ENCODE data around the gene COA7. TPM values are rescaled to one million over a fixed set of nuclear protein-coding genes. Genes with fewer than 3 reads are reported as not detected.

COA7 gene
- 21.6 to 29.3 TPM (median 26.1 TPM) in 5 replicates for total RNA-seq (2022; extraction: Qiagen RNA extraction)

DNA sequence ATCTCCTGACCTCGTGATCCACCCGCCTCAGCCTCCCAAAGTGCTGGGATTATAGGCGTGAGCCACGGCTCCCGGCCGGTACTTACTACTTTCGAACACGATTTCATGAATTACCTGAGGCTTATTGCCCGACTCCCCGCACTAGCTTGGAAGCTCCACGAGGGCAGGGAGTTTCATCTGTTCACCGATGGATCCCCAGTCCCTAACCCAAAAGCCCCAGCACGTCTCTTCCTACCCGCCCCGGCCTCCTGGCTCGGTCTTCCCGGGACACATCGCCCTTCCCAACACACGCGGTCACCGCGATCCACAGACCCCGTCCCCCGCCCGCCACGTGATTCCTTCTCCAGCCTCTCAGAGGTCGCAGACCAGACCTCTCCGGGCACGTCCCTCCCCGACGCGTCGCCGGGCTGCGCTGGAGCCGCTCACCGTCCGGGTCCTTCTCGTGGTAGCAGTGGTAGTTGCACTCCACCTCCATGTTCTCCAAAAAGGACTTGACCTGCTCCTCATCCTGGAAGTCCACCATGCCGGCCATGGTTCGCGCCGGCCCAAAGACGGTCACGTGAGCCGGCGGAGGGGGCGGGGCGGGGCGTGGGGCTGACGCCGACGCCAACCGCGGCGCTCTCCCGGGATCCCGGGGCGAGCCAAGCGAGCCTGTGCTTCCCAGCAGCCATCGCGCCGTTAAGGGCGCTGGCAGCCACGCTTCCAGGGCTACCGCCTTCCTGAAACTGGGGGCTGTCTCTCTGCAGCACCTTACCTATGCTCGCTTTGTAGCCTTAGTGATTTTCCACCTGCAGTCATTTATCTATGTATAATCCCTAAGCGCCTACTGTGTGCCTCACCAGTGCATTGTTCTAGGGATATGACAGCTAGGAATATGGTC lies at the start of gene COA7:
Gene COA7, minus strand, starts transcription at position 553 of the 880 bp plus-strand sequence. Its CDS starts 21 bp downstream, at position 532.

GRCh38 chr1:52726265-52727113 lies 28.3 kb upstream of the COA7 start, which contains the start of gene ZYG11B:
Gene ZYG11B (plus strand): TSS chr1:52726453. CDS start chr1:52726654, 201 bp downstream.

Other genes with a start within 250 kb of the COA7 start
- 32.1 to 41.3 TPM (median 34.6 TPM) in 5 replicates for gene TUT4, start 145.3 kb downstream of the COA7 start, total RNA-seq (2022; extraction: Qiagen RNA extraction)
- gene GPX7, start 96.0 kb downstream of the COA7 start, total RNA-seq (2022; extraction: Qiagen RNA extraction) = not detected in 5 replicates
- 0.46 to 0.84 TPM (median 0.50 TPM) in 5 replicates for gene SHISAL2A, start 65.2 kb downstream of the COA7 start, total RNA-seq (2022; extraction: Qiagen RNA extraction)
- gene ZYG11B, start 28.1 kb upstream of the COA7 start, total RNA-seq (2022; extraction: Qiagen RNA extraction) = 4.8 to 7.0 TPM (median 5.9 TPM) in 5 replicates
- 2.3 to 2.7 TPM (median 2.6 TPM) in 5 replicates for gene ZYG11A, start 144.4 kb upstream of the COA7 start, total RNA-seq (2022; extraction: Qiagen RNA extraction)
- gene ECHDC2, start 223.4 kb upstream of the COA7 start, total RNA-seq (2022; extraction: Qiagen RNA extraction) = 8.6 to 12.6 TPM (median 10.6 TPM) in 5 replicates
- 44.5 to 64.8 TPM (median 44.9 TPM) in 5 replicates for gene SCP2, start 228.9 kb upstream of the COA7 start, total RNA-seq (2022; extraction: Qiagen RNA extraction)